ENCODE results near the gene CCDC57.

CCDC57 gene

DNA sequence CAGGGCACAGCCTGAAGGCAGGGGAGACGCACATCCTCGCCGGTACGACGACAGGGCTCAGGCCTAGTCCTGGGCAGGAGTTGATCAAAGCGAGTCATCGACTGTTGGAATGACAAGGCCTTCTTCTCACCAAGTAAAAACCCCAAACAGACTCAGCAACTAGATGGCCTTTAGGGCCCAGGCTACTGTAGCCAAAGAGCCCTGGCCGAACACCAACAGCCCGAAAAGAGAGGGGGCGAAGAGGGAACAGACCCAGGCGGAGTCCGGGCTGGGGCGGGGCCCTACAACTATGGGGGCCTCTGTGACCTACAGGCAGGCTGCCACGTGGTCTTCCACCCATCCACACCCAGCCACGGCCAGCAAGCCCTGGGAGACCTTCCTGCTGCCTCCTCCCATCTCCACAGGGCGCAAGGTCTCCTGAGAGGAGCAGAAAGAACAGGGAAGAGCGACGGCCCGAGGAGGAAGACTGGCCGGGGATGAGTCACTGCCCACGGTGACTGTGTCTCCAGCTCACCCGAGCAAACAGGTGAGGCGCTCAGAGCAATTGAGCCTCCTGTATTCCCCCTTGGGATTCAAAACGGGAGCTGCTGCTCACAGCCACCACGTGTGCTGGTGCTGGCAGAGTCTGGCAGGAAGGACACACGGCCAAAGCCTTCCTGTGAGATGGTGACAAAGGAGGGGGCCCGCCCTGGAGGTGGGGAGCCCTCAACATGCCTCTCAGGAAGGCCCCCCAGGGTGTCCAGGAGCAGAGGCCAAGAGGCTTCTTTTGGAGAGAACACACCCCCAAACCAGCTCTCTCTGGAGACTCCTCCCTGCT is 33.9 kb upstream of the CCDC57 start:
- no peak for DNase-seq (ENCODE audit: low read depth)

DNA sequence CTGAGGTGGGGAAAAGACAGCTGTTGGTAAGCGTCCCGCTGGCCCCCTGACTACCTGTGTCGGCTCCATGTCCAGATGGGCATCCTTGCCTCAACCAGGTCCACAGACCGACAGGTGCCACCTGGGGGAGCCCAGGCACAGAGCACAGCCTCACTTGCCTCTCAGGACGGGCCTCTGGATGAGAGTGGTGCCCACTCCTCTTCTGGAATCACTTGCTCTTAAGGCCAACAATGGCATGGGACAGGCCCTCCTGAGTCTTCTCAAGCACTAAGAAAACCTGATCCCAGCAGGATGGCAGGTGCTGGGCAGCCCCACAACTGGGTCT is 33.4 kb upstream of the CCDC57 start:
- no peak for DNase-seq (ENCODE audit: low read depth)

DNA sequence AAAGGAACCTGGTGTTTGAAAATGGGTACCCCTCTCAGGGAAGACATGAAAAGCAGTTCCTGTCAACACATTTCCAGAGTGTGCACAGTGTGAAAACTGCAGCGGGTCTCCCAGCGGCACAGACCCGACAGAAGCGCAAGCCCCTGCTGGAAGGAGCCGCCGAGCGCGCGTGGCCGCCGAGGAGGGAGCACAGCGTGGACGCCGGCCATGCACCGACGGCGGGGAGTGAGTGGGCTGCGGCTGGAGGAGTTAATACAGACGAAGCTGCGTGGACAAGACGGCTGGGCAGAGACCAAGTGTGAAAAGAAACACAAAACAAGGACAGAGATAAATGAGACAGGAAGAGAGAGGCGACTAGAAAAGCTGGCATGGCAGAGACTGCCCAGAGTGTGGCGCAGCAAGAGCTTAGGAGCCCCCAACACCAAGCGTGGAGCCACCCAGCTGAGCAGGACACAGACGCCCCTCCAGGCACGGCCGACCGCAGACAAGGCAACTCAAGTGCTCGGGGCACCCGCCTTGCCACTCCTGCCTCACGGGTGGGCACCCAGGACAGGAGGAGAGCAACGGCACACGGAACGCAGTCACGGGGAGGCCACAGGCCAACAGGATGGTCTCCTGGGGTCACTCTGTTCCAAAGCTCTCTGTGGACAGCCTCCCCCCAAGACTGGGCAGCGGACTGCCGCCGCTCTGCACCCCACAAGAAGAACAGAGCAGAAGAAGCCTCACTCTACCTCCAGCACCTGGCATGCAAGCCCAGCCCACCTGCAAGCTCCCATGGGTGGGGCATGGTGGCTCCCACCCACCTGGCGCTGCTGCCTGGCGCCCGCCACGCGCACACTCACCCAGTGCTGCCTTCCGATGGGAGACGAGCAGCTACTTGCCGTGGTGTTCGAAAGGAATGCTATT is 32.7 kb upstream of the CCDC57 start:
- no peak for DNase-seq (ENCODE audit: low read depth)

DNA sequence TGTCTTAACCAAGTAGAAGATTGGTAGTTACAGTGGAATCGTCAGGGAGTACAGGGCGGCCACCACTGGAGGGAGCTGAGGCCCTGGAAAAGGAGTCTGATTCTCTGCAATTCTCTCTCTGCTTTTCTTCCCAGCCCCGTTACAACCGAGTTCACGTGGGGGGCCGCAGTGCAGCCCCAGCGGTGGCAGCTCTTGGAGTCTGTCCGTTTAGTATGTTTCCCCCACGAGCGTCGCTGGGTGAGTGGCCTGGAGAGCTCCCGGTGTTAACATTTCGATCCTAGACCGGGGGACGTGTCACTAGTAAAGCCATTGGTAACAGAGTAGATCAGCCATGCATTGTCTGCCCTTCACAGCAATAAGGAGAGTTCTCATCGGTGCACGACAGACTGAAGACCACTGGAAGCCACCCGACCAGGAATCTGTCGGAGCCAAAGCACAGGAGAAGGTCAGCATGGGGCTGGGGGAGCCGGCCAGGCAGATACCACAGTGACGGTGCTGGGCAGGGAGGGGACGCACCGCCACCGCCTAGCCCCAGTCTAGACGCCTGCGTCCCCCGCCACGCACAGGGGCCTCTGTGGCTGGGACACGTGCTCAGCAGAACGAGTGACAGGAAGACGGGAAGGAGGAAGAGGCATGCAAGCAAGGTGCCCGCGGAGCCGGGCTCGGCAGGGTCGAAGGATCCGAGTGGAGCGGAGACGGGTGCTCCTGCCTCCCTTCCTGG is 31.9 kb upstream of the CCDC57 start:
- DNase-seq (ENCODE audit: low read depth) = no peak

DNA sequence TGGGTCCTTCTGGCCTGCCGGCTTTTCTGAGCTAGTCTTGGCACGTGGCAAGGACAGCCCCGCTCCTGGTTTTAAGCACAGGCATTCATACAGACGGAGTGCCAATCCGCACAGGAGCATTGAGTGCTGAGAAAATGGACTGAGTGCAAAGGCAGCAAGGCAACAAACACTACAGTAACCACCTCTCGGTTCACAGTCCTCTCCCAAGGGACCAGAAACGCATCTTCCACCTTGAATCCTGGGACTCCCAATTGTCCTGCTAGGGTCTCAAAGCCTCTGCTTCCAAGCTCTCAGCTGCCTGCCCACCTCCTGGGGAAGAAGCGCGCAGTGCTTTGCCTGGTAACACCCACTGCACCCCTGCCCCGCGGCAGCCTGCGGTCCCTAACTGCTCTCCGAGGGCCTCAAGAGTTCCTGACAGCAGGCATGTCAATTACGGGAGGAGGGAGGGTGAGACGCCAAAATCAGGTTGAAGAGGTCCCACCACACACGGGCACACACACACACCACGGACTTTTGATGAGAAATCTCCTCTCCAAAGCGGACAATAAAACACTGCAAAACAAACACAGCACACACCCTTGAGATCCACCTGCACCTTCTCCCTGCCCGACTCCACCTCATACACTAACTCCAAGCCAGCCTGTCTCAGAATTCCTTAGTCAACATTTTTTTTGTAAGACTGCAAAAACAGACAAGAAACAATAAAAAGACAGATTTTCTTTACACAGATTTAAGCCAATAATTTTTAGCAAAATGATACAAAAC is 31.2 kb upstream of the CCDC57 start:
- DNase-seq (ENCODE audit: low read depth) = no peak

DNA sequence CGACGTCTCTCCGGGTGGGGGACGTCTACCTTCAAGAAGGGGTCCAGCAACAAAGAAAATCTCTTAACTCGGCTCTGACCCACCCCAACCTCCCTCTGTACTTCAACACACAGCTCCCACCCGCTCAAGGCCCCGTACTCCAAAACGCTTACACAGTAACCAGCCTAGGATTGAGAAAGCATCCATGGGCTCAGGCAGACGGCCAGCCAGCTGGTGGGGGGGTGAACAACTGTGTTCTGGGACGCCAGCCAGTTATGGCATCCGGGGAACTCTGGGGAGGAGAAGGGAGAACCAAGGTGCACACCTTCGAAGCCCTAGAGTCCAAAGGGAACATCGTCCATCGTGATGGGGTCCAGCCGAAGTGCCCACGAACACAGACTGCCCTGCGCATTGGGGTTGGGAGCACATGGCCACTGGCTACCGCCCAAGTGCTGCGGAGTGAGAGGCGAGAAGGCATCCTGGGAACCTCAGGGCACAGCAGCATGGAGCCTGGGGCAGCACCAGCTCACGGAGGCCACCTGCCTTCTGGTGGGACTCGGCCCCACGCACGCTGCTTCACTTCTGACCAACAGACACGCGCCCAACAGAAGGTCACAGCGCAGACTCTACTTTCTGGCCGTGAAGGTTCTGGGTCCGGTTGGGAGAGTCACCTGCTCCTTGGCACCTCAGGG is 30.5 kb upstream of the CCDC57 start:
- peak; percentile 47 for DNase-seq (ENCODE audit: low read depth)

DNA sequence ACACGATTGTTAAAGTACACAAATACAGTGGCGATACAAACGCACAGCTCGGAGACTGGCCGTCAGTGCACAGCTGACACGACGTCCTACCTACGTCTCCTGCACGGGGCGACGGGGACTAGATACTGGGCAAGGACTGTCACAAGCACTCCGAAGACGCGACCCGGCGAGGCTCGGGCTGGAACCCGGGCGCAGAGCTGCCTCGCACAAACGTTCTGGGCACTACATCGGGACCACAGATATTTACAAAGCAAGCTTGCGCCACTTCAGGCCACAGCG is 30.0 kb upstream of the CCDC57 start:
- DNase-seq (ENCODE audit: low read depth) = no peak

DNA sequence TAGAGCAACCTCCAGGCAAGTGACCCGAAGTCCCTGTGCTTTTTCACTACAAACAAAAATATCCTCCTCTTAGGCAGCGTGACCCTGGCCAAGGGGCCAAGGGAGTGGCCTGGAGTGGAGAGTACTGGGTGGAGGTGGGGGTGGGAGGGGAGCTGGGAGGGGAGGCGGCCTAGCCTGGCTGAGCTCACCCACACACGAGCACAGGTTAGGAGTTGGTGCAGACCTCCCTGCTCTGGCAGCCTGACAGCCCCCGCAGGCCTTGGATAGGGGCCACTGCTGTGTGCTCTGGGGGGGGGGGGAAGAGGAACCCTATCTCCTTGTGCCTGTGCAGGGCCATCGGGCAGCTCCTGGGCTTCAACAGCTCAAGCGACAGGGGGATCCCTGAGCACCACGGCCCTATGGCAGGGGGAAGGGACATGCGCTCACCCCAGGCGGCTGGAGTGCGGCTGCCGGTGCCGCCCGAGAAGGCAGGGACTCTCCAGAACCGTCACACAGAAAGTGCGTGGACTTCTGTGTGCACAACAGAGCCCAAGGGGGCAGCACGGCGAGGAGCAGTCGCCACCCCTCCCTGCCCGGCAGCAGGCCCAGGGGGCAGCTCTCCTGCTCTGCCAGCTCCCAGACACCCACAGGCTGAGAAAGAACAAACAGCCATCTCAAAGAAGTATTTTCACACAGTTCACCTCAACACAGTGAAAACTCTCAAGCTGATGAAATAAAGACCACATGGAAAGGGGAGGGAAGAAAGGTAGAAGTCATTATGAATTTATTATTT is 29.5 kb upstream of the CCDC57 start:
- DNase-seq (ENCODE audit: low read depth) = no peak

DNA sequence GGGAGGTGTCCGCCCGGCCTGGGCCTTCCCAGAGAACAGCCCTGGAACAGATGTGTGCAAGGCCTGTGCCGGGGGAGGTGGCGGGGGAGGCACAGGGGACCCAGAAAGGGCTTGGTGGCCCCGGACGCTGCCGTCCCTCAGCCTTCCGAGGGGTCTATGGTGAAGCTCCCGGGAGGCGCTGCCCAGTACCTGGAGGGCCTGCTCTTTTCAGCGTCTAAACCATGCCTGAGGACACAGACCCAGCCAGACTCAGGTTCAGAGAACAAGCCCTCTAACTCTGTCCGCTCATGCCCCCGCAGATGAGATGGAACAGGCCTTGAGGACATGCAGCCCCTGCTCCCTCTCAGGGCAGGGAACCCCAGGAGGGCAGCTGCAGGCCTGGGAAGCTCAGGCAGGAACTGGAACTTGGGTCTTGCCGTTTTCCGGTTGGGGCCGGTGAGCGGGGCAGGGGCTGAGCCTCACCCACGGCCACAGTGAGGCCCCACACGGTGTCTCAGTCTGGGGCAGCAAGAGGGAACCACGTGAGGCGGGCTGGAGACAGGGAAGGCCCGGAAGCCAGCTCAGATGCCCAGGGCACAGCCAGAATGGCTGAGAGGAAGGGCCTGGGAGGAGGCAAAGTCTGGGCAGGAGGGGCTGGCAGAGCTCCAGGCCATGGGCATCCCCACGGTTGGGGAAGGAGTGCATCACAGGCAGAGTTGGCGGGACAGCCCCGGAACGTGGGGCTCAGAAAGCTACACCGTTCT is 28.7 kb upstream of the CCDC57 start:
- no peak for DNase-seq (ENCODE audit: low read depth)

DNA sequence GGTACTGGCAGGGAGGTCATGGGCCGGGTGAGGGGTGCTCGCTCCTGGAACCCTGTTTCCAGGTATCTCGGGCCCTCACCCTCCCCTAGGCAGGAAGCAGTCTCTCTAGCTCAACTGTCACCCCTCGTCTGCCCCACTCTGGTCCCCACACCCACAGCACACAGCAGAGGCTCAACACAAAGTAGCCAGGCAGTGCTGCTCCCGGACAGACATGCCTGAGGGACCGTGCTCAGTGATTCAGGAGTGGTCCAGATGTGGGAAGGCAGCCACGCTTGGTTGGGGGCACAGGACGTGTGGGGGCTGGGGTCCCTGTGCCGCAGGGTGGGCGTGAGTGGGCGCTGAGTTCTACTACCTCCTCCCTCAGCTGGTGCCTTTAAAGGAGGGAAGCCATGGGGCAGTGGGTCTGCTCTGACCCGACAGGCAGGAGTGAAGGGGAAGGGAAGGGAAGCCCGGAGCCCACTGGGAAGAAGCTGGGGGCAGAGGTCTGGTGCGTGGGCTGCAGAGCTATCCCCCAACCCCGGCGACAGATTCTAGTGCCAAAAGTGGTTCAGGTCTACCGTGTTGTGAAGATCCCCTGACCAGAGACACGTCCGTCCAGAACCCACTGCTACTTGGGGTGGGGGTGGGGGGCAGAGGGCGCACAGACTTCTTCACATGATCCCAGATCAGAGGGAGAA is 28.0 kb upstream of the CCDC57 start:
- no peak for DNase-seq (ENCODE audit: low read depth)

DNA sequence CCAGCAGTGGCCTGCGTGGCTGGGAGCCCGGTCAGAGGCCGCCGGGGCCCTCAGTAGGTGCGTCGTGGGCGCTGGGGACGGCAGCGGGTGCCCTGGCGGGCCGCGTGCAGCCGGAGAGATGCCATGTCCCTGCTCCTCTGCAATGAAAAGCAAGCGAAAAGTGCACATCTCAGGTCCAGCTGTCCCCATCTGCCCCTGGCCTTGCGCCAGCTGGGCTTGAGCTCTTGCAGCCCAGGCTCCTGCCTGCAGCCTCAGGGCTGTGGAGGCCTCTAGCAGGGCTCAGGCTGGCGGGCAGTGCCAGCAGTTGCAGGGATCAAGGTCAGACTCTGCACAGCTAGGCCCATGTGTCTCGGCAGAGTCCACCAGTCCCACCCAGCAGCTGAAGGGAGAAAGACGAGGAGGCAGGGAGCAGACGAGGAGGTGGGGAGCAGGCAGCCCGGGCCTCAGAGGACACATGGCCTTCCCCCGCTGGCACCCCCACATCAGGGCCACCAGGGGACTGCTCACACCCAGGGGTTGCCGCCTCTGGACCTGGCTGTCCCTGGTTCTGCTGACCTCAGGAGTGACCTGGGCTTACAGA is 27.4 kb upstream of the CCDC57 start:
- no peak for DNase-seq (ENCODE audit: low read depth)

DNA sequence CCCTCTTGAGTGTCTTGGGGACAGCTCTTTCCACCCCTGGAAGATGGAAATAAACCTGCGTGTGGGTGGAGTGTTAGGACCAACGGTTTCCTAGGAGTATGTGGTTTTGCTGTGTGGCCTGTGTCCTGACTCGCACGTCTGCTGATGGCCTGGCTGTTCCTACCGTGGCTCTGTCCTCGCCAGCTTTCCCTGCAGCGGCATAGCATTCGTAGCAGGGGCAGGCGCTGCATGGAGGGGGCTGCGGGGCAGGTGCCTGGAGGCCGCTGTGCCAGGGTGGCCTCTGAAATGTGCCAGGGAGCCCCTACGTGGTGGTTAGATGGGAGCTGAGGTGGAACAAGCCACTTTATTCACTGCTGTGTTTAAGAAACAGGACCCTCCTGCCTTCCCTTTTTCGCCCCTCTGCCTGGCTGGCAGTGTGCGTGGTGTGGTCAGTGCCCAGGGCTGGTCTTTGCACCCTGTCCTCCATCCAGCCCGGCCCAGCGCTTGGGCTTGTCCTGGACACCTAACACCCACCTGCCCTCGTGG is 26.8 kb upstream of the CCDC57 start:
- DNase-seq (ENCODE audit: low read depth) = no peak

DNA sequence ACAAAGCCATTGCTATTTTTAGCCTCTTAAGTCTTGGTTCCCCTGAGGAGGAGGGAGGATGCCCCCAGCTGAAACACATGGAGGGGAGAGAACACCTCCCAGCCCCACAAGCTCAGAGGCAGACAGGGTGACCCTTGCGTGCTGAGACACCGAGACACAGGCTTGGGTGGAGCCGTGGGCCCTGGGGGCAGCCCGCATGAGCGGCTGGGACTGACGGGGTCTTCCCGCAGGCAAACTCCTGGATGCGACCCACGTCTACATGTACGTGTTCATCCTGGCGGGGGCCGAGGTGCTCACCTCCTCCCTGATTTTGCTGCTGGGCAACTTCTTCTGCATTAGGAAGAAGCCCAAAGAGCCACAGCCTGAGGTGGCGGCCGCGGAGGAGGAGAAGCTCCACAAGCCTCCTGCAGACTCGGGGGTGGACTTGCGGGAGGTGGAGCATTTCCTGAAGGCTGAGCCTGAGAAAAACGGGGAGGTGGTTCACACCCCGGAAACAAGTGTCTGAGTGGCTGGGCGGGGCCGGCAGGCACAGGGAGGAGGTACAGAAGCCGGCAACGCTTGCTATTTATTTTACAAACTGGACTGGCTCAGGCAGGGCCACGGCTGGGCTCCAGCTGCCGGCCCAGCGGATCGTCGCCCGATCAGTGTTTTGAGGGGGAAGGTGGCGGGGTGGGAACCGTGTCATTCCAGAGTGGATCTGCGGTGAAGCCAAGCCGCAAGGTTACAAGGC is 26.0 kb upstream of the CCDC57 start:
- DNase-seq (ENCODE audit: low read depth) = no peak

DNA sequence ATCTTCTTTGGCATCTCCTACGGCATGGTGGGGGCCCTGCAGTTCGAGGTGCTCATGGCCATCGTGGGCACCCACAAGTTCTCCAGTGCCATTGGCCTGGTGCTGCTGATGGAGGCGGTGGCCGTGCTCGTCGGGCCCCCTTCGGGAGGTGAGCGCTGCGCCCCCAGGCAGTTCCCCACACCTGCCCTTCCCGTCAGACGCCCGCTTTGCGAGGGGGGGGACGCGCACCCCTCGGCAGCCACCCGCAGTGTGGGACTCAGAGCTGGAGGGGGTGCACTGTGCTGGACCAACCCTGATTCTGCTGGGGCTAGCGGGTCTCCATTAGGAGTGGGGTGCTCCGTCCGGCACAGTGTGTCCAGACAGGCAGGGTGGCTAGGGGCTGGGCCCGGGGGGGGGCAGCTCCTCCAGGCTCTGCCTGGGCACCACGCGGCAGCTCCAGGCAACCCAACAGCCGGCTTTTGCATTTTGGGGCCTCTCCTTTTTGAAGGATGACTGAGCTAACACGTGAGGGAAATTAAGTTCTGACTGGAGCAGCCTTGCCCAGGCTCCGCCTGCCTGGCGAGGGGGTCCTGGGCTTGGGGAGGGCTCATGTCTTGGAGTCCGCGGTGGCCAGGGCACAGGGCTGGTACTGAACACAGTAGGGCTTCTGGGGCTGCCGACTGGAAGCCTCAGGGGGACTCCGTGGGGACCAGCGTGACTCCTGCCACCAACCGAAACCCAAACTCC is 25.3 kb upstream of the CCDC57 start:
- DNase-seq (ENCODE audit: low read depth) = no peak

DNA sequence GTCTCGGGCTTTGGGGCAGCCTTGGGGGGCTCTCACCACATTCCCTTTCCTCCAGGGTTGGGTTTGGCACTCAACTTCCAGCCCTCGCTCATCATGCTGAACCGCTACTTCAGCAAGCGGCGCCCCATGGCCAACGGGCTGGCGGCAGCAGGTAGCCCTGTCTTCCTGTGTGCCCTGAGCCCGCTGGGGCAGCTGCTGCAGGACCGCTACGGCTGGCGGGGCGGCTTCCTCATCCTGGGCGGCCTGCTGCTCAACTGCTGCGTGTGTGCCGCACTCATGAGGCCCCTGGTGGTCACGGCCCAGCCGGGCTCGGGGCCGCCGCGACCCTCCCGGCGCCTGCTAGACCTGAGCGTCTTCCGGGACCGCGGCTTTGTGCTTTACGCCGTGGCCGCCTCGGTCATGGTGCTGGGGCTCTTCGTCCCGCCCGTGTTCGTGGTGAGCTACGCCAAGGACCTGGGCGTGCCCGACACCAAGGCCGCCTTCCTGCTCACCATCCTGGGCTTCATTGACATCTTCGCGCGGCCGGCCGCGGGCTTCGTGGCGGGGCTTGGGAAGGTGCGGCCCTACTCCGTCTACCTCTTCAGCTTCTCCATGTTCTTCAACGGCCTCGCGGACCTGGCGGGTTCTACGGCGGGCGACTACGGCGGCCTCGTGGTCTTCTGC is 24.6 kb upstream of the CCDC57 start:
- DNase-seq (ENCODE audit: low read depth) = no peak

DNA sequence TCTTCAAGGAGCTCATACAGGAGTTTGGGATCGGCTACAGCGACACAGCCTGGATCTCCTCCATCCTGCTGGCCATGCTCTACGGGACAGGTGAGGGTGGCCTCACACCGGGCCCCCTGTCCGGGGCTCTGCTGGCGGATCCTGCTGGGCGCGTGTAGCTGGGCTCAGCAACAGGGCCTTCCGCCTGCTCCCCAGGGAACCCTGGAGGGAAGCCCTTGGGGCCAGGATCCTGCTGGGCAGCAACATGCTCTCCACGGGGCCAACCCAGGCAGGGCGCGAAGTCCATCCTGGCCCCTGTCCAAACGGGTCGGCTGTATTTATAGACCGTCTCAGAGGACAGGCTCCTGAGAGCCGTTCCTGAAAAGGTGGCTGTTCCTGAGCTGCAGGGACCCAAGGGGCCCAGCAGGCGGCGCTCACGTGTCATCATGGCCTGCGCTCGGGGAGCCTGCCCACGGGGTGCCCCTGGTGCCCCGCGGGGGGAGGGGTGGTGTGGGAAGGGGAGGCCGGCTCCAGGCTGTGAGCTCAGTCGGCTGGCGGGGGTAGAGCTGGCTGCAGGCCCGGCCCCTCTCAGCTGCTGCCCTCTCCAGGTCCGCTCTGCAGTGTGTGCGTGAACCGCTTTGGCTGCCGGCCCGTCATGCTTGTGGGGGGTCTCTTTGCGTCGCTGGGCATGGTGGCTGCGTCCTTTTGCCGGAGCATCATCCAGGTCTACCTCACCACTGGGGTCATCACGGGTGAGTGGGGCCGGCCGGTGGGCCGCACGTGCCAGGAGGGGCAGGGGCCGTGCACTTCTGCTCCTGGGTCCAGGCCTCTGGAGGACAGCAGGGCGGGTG is 23.7 kb upstream of the CCDC57 start:
- DNase-seq (ENCODE audit: low read depth) = no peak

Data from GM04503 (cell line).